ENCODE data around the gene LCK. TPM values are rescaled to one million over a fixed set of nuclear protein-coding genes. Genes with fewer than 3 reads are reported as not detected.
A peak's percentile ranks its signal among the peaks of the same experiment; 100 is the strongest.

The LCK gene
- total and polyA plus RNA-seq, 2 of the 8 experiments (the other 6 are each of a cell fraction or from before 2014, with no cell fraction given) = 75.3 to 122 TPM

DNA sequence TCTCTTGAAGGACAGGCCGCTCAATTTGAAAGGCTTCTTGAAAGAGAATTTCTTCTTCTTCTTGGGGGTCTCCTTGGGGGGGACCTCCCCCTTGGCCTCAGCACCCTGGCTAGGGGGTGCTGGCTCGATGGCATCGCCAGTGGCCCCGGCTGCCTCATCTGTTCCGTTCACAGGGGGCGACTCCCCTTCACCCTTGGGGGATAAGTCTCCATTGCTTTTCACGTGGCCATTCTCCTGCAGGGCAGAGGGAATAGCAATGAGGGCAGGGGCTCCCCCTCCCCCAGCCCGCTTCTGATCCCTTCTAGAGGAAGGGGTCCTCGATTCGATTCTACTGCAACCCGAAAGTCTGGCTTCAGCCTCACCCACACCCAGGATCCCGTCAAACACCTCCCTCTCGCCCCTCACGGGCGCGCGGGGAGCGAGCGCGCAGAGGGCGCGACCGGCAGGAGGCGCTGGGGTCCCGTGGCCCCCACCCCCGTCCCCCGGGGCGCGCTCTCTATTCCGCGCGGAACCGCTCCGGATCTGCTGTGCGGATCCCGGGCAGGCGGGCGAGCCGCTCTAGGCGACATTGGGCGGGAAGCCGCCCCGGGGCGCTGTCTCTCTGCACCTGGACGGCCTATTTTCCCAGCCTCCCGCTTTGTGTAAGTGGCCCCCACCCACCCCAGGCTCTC is 83.9 kb downstream of the LCK start (continued):
- TF ChIP-seq EZH2 (IDR thresholded peaks at IDR 0.05; ENCODE audit: low read depth, low read length, severe bottlenecking) (no peak), RAD21 (IDR thresholded peaks at IDR 0.05 in 1 of 2, conservative IDR thresholded peaks at IDR 0.05 in 1 of 2; ENCODE audit: low read depth in 2 of 2, low read length in 2 of 2) (peak; percentile 0 to 20; a peak in 1 of 4 replicates), KDM1A (IDR thresholded peaks at IDR 0.05; ENCODE audit: borderline replicate concordance, low read length) (no peak), RNF2 (IDR thresholded peaks at IDR 0.05; ENCODE audit: borderline replicate concordance, low read depth, low read length, missing control alignments, poor library complexity, severe bottlenecking) (no peak), CREB1 (IDR thresholded peaks at IDR 0.05) (no peak), TBP (IDR thresholded peaks at IDR 0.05; ENCODE audit: low read depth, low read length) (no peak; the same call in 1 of the 2 replicates), TCF12 (IDR thresholded peaks at IDR 0.05; ENCODE audit: low read depth, low read length) (no peak), SAP30 (IDR thresholded peaks at IDR 0.05; ENCODE audit: insufficient read depth, insufficient replicate concordance, low read length) (no peak), CEBPB (IDR thresholded peaks at IDR 0.05; ENCODE audit: low read depth, low read length) (no peak)
- TF ChIP-seq, protein P1, sequence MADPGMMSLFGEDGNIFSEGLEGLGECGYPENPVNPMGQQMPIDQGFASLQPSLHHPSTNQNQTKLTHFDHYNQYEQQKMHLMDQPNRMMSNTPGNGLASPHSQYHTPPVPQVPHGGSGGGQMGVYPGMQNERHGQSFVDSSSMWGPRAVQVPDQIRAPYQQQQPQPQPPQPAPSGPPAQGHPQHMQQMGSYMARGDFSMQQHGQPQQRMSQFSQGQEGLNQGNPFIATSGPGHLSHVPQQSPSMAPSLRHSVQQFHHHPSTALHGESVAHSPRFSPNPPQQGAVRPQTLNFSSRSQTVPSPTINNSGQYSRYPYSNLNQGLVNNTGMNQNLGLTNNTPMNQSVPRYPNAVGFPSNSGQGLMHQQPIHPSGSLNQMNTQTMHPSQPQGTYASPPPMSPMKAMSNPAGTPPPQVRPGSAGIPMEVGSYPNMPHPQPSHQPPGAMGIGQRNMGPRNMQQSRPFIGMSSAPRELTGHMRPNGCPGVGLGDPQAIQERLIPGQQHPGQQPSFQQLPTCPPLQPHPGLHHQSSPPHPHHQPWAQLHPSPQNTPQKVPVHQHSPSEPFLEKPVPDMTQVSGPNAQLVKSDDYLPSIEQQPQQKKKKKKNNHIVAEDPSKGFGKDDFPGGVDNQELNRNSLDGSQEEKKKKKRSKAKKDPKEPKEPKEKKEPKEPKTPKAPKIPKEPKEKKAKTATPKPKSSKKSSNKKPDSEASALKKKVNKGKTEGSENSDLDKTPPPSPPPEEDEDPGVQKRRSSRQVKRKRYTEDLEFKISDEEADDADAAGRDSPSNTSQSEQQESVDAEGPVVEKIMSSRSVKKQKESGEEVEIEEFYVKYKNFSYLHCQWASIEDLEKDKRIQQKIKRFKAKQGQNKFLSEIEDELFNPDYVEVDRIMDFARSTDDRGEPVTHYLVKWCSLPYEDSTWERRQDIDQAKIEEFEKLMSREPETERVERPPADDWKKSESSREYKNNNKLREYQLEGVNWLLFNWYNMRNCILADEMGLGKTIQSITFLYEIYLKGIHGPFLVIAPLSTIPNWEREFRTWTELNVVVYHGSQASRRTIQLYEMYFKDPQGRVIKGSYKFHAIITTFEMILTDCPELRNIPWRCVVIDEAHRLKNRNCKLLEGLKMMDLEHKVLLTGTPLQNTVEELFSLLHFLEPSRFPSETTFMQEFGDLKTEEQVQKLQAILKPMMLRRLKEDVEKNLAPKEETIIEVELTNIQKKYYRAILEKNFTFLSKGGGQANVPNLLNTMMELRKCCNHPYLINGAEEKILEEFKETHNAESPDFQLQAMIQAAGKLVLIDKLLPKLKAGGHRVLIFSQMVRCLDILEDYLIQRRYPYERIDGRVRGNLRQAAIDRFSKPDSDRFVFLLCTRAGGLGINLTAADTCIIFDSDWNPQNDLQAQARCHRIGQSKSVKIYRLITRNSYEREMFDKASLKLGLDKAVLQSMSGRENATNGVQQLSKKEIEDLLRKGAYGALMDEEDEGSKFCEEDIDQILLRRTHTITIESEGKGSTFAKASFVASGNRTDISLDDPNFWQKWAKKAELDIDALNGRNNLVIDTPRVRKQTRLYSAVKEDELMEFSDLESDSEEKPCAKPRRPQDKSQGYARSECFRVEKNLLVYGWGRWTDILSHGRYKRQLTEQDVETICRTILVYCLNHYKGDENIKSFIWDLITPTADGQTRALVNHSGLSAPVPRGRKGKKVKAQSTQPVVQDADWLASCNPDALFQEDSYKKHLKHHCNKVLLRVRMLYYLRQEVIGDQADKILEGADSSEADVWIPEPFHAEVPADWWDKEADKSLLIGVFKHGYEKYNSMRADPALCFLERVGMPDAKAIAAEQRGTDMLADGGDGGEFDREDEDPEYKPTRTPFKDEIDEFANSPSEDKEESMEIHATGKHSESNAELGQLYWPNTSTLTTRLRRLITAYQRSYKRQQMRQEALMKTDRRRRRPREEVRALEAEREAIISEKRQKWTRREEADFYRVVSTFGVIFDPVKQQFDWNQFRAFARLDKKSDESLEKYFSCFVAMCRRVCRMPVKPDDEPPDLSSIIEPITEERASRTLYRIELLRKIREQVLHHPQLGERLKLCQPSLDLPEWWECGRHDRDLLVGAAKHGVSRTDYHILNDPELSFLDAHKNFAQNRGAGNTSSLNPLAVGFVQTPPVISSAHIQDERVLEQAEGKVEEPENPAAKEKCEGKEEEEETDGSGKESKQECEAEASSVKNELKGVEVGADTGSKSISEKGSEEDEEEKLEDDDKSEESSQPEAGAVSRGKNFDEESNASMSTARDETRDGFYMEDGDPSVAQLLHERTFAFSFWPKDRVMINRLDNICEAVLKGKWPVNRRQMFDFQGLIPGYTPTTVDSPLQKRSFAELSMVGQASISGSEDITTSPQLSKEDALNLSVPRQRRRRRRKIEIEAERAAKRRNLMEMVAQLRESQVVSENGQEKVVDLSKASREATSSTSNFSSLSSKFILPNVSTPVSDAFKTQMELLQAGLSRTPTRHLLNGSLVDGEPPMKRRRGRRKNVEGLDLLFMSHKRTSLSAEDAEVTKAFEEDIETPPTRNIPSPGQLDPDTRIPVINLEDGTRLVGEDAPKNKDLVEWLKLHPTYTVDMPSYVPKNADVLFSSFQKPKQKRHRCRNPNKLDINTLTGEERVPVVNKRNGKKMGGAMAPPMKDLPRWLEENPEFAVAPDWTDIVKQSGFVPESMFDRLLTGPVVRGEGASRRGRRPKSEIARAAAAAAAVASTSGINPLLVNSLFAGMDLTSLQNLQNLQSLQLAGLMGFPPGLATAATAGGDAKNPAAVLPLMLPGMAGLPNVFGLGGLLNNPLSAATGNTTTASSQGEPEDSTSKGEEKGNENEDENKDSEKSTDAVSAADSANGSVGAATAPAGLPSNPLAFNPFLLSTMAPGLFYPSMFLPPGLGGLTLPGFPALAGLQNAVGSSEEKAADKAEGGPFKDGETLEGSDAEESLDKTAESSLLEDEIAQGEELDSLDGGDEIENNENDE (IDR thresholded peaks at IDR 0.05; ENCODE audit: insufficient replicate concordance, low read length) = no peak
